Measurements from ENCODE around the gene C7orf57.

- TF ChIP-seq ATF1 (CRISPR knock-in tag; IDR thresholded peaks at IDR 0.05) (no peak), NFE2L1 (CRISPR knock-in tag; IDR thresholded peaks at IDR 0.05) (no peak), JUN (CRISPR knock-in tag; IDR thresholded peaks at IDR 0.05) (no peak)
- TF ChIP-seq, protein P1, sequence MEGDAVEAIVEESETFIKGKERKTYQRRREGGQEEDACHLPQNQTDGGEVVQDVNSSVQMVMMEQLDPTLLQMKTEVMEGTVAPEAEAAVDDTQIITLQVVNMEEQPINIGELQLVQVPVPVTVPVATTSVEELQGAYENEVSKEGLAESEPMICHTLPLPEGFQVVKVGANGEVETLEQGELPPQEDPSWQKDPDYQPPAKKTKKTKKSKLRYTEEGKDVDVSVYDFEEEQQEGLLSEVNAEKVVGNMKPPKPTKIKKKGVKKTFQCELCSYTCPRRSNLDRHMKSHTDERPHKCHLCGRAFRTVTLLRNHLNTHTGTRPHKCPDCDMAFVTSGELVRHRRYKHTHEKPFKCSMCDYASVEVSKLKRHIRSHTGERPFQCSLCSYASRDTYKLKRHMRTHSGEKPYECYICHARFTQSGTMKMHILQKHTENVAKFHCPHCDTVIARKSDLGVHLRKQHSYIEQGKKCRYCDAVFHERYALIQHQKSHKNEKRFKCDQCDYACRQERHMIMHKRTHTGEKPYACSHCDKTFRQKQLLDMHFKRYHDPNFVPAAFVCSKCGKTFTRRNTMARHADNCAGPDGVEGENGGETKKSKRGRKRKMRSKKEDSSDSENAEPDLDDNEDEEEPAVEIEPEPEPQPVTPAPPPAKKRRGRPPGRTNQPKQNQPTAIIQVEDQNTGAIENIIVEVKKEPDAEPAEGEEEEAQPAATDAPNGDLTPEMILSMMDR (IDR thresholded peaks at IDR 0.05): no peak
- TF ChIP-seq, protein P2, sequence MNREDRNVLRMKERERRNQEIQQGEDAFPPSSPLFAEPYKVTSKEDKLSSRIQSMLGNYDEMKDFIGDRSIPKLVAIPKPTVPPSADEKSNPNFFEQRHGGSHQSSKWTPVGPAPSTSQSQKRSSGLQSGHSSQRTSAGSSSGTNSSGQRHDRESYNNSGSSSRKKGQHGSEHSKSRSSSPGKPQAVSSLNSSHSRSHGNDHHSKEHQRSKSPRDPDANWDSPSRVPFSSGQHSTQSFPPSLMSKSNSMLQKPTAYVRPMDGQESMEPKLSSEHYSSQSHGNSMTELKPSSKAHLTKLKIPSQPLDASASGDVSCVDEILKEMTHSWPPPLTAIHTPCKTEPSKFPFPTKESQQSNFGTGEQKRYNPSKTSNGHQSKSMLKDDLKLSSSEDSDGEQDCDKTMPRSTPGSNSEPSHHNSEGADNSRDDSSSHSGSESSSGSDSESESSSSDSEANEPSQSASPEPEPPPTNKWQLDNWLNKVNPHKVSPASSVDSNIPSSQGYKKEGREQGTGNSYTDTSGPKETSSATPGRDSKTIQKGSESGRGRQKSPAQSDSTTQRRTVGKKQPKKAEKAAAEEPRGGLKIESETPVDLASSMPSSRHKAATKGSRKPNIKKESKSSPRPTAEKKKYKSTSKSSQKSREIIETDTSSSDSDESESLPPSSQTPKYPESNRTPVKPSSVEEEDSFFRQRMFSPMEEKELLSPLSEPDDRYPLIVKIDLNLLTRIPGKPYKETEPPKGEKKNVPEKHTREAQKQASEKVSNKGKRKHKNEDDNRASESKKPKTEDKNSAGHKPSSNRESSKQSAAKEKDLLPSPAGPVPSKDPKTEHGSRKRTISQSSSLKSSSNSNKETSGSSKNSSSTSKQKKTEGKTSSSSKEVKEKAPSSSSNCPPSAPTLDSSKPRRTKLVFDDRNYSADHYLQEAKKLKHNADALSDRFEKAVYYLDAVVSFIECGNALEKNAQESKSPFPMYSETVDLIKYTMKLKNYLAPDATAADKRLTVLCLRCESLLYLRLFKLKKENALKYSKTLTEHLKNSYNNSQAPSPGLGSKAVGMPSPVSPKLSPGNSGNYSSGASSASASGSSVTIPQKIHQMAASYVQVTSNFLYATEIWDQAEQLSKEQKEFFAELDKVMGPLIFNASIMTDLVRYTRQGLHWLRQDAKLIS (CRISPR knock-in tag; IDR thresholded peaks at IDR 0.05; ENCODE audit: borderline replicate concordance): no peak
Measured at GRCh38 chr7:48098846-48099245, 63.5 kb downstream of the C7orf57 start.

Measured in WTC11 (cell line).